Breast epithelium (tissue), 4 donors: ENCODE data around the gene METTL21C. TPM values are rescaled to one million over a fixed set of nuclear protein-coding genes. Genes with fewer than 3 reads are reported as not detected.

Source experiments
- DNase-seq, 2 donors: peaks; one replicate each; pipeline ENCODE4 v3.0.0-alpha.2; 2019; ENCODE audit warnings: low spot score in 2 of 2
- H3K27ac ChIP-seq, 2 donors: fragments of 200-600 bp; sonication (generic) in 1 of 2; one replicate each; pipeline ENCODE4 v1.5.1; 2016 to 2019; ENCODE audit warnings: mild to moderate bottlenecking in 1 of 2
- H3K27me3 ChIP-seq, 2 donors: fragments of 200-600 bp; sonication (generic) in 1 of 2; one replicate each; pipeline versions ENCODE4 v1.5.1 to v1.6.0; 2017 to 2019; ENCODE audit warnings: control low read depth in 1 of 2, mild to moderate bottlenecking in 1 of 2
- H3K36me3 ChIP-seq: fragments of 200-600 bp; one replicate; pipeline ENCODE4 v1.5.1; 2019
- H3K4me1 ChIP-seq, 2 donors: fragments of 200-600 bp; sonication (generic); one replicate each; pipeline ENCODE4 v1.5.1; 2016 to 2019; ENCODE audit warnings: control low read depth in 1 of 2
- H3K4me3 ChIP-seq, 3 donors: fragments of 200-600 bp; sonication (generic); 1 replicate in 2 of 3; 2 replicates in 1 of 3; pipeline ENCODE4 v1.5.1; 2016 to 2019; ENCODE audit warnings: mild to moderate bottlenecking in 3 of 3, moderate library complexity in 2 of 3
- H3K9me3 ChIP-seq, 2 donors: fragments of 200-600 bp; sonication (generic) in 1 of 2; one replicate each; pipeline ENCODE4 v1.5.1; 2016 to 2019; ENCODE audit warnings: control low read depth in 1 of 2
- CTCF ChIP-seq, 3 donors: fragments of 450-650 bp; IDR thresholded peaks; one replicate each; pipeline ENCODE4 v1.5.1; 2016 to 2017; ENCODE audit warnings: antibody characterized with exemption in 3 of 3, mild to moderate bottlenecking in 3 of 3, moderate library complexity in 3 of 3
- POLR2A ChIP-seq: fragments of 450-650 bp; IDR thresholded peaks from one replicate; pipeline ENCODE4 v1.6.1; 2016; ENCODE audit warnings: antibody characterized with exemption, mild to moderate bottlenecking, moderate library complexity
- POLR2AphosphoS5 ChIP-seq, 3 donors: sonication (generic); formaldehyde crosslinking; IDR thresholded peaks; one replicate each; pipeline ENCODE4 v1.6.1; 2017; ENCODE audit warnings: antibody characterized with exemption in 3 of 3
- intact Hi-C: fragments of 100-400 bp; cut with DNase I; formaldehyde crosslinking; loops from one replicate; pipeline ENCODE4 v1.15.1; 2023; ENCODE audit warnings: low total_unique reads
- total RNA-seq, 3 donors: library from RNA; depleted of rRNA; stranded (reverse); fragments of >200 nt; gene quantifications; one replicate each; pipeline ENCODE4 v1.1.0, GENCODE V29; 2016

METTL21C gene
- total RNA-seq, 3 donors from 2014 or later = not detected

- no peak for TF ChIP-seq POLR2AphosphoS5 (IDR thresholded peaks at IDR 0.05)
- TF ChIP-seq POLR2A = no peak
- no peak for TF ChIP-seq CTCF (IDR thresholded peaks at IDR 0.05)
- no peaks in the 10 kb centered on the region for H3K36me3 ChIP-seq
- no peaks in the 10 kb centered on the region for H3K9me3 ChIP-seq
- H3K27me3 ChIP-seq = no peaks in the 10 kb centered on the region
- intact Hi-C loops = no loop called here
- H3K27ac ChIP-seq = no peak overlapping the region
- no peak for DNase-seq
- H3K4me3 ChIP-seq = no peak overlapping the region
- no peaks in the 10 kb centered on the region for H3K4me1 ChIP-seq
Observed at GRCh38 chr13:102697929-102698648, 3.2 kb upstream of the METTL21C start.

- no peaks in the 10 kb centered on the region for H3K9me3 ChIP-seq
- H3K4me1 ChIP-seq = no peaks in the 10 kb centered on the region
- H3K27ac ChIP-seq = no peak overlapping the region
- DNase-seq = no peak
- H3K36me3 ChIP-seq = no peaks in the 10 kb centered on the region
- H3K27me3 ChIP-seq = no peaks in the 10 kb centered on the region
- no peak overlapping the region for H3K4me3 ChIP-seq
- TF ChIP-seq POLR2A = no peak
- no peak for TF ChIP-seq POLR2AphosphoS5 (IDR thresholded peaks at IDR 0.05)
- no peak for TF ChIP-seq CTCF (IDR thresholded peaks at IDR 0.05)
- intact Hi-C loops = no loop called here
Observed at GRCh38 chr13:102697264-102697663, 2.4 kb upstream of the METTL21C start.

GRCh38 chr13:102696465-102696864 lies 1.6 kb upstream of the METTL21C start:
- intact Hi-C loops = no loop called here
- H3K4me3 ChIP-seq = no peak overlapping the region
- TF ChIP-seq POLR2AphosphoS5 (IDR thresholded peaks at IDR 0.05) = no peak
- no peak for TF ChIP-seq CTCF (IDR thresholded peaks at IDR 0.05)
- no peak for TF ChIP-seq POLR2A

GRCh38 chr13:102693776-102694175 lies 1.1 kb downstream of the METTL21C start:
- TF ChIP-seq POLR2A (no peak), CTCF (IDR thresholded peaks at IDR 0.05) (no peak), POLR2AphosphoS5 (IDR thresholded peaks at IDR 0.05) (no peak)
- no peak for DNase-seq
- H3K4me3 ChIP-seq = no peak overlapping the region
- no peaks in the 10 kb centered on the region for H3K9me3 ChIP-seq
- H3K4me1 ChIP-seq = no peaks in the 10 kb centered on the region
- no peak overlapping the region for H3K27ac ChIP-seq
- intact Hi-C loops = loop anchor here (1.0 kb wide), 1 partner anchor 11 kb away; no protein-coding TSS in a partner anchor
- H3K36me3 ChIP-seq = no peaks in the 10 kb centered on the region
- H3K27me3 ChIP-seq = peaks cover 0 to 7% of the 10 kb centered on the region in 2 donors

More at GRCh38 chr13:102696465-102696864, 1.6 kb upstream of the METTL21C start:
- Histone ChIP-seq H3K36me3 (no peaks in the 10 kb centered on the region), H3K9me3 (no peaks in the 10 kb centered on the region), H3K27ac (no peak overlapping the region), H3K4me1 (no peaks in the 10 kb centered on the region), H3K27me3 (no peaks in the 10 kb centered on the region)
- no peak for DNase-seq

GRCh38 chr13:102693250-102693649 lies 1.6 kb downstream of the METTL21C start:
- no peak overlapping the region for H3K27ac ChIP-seq
- no peaks in the 10 kb centered on the region for H3K4me1 ChIP-seq
- H3K9me3 ChIP-seq = no peaks in the 10 kb centered on the region
- H3K4me3 ChIP-seq = no peak overlapping the region
- DNase-seq = no peak
- no peak for TF ChIP-seq POLR2A
- TF ChIP-seq CTCF (IDR thresholded peaks at IDR 0.05) = no peak
- TF ChIP-seq POLR2AphosphoS5 (IDR thresholded peaks at IDR 0.05) = no peak
- no peaks in the 10 kb centered on the region for H3K36me3 ChIP-seq
- intact Hi-C loops = loop anchor here (1.0 kb wide), 1 partner anchor 11 kb away; no protein-coding TSS in a partner anchor
- H3K27me3 ChIP-seq = peaks cover 0 to 7% of the 10 kb centered on the region in 2 donors
